GM21423 (cell line): ENCODE data around the gene DRD4.

Source experiments
- ATAC-seq: cut with Tn5 transposase; IDR thresholded peaks from one replicate; pipeline ENCODE4 v1.9.1; 2021; ENCODE audit warnings: mild to moderate bottlenecking, moderate library complexity; ENCODE audit not compliant: unreplicated experiment

DRD4 gene

GRCh38 chr11:636511-637332, at the start of gene DRD4:
TSS of gene DRD4 (plus strand) at chr11:637269. CDS start at chr11:637305, 36 bp downstream.
- no peak for ATAC-seq

GRCh38 chr11:587546-587945, 49.5 kb upstream of the DRD4 start:
- no peak for ATAC-seq

GRCh38 chr11:587978-588380, 49.1 kb upstream of the DRD4 start:
- ATAC-seq = no peak

GRCh38 chr11:589798-590197, 47.3 kb upstream of the DRD4 start:
- no peak for ATAC-seq

GRCh38 chr11:590997-591396, 46.1 kb upstream of the DRD4 start:
- no peak for ATAC-seq

GRCh38 chr11:592501-592900, 44.6 kb upstream of the DRD4 start:
- ATAC-seq = no peak

DNA sequence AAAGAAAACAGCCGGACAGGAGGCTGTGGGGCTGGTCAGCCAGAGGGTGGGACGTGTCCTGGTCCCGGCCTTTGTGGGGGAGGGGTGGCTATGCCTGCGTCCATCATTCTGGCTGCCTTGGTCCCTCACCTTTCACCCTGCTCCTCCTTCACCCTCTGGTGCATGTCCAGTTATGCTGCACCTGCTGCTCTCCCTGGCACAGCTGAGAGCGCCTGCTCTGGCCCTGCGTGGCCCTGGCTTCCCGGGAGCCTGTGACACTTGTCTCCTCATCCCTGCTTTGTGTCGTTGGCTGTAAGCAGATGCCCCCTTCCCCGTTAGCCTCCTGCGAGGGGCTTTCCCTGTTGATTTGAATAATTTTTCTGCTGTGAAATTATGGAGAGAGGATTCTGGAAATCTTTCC, 44.2 kb upstream of the DRD4 start:
- no peak for ATAC-seq

GRCh38 chr11:593347-593746, 43.7 kb upstream of the DRD4 start:
- ATAC-seq = no peak

GRCh38 chr11:595400-595799, 41.7 kb upstream of the DRD4 start:
- no peak for ATAC-seq

DNA sequence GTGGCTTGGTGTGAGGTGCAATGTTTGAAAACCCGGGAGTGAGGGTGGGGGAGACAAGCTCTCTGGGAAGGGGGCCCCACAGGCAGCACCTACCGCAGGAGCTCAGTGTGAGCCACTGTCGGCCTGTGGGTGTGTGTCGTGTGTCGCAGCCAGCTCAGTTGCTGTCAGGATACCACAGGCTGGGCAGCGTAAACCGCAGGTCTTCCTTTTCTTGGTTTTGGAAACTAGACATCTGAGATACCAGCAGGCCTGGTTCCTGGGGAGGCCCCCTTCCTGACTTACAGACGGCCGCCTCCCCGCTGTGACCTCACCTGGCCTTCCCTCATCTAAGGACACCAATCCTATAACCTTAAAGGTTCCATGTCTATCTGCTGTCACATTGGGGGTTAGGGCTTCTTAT, 40.7 kb upstream of the DRD4 start:
- ATAC-seq = no peak

DNA sequence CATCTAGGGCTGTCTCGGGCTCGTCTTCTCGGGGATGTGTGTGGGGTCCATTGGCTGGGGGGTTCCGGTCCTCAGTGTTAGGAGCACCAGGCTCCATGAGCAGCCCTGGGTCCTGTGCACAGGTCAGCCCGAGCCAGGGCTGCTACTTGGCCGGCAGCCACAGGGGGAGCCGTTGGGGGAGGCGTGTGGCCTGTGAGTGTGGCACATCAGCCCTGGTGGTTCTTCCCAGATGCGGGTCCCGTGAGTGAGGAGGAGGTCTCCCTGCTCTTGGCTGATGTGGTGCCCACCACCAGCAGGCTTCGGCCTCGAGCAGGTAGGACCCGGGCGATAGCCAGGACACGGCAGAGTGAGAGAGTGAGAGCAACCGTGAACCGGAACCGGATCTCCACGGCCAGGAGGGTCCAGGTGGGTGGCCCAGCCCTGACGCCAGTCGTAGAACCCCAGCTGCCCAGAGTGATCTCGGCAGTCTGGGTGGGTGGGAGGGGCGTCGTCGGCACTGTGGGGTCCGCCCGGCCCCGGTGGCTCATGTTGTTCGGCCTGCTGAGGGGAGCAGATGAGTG, 39.8 kb upstream of the DRD4 start:
- no peak for ATAC-seq

- ATAC-seq = no peak
These were observed 38.9 kb upstream of the DRD4 start for GRCh38 chr11:598005-598680.

- no peak for ATAC-seq
These were observed 35.4 kb upstream of the DRD4 start for GRCh38 chr11:601573-602245.

- ATAC-seq = no peak
These were observed 33.9 kb upstream of the DRD4 start for GRCh38 chr11:603154-603553.

DNA sequence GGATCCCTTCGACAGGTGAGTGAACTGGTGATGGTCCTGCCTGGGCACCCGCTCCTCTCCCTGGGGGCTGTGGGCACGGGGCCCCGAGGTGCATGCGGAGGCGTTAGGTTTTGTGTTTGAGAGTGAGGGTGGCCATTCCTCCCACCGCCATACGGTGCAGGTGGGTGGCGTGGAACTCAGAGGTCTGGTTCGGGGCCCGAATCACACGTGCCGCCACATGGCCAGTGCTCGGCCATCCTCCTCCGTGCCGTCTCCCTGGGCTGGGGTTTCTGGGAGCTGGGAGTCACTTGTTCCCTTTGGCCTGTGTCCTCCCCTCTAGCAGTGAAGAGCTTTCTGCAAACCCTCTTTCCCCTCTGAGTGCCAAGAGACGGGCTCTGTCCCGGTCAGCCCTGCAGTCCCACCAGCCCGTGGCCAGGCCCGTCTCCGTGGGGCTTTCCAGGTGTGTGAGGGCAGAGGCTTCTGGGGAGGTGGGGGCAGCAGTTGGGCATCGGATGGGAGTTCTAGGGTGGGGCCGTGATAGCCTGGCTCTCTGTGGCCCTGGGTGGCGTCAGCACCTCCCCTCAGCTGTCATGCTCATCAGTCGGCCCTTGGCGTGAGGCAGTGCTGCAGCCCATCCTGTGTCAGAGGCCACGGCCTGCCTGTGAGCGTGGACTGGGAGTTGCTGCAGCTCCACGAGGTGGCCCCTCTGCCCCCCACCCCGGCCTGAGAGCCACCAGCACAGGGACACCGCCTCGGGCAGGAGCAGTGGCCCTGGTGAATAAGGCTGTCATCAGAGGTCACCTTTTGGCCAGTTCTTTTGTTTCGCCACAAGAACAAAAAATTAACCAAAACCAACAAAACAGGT, 31.6 kb upstream of the DRD4 start:
- no peak for ATAC-seq

DNA sequence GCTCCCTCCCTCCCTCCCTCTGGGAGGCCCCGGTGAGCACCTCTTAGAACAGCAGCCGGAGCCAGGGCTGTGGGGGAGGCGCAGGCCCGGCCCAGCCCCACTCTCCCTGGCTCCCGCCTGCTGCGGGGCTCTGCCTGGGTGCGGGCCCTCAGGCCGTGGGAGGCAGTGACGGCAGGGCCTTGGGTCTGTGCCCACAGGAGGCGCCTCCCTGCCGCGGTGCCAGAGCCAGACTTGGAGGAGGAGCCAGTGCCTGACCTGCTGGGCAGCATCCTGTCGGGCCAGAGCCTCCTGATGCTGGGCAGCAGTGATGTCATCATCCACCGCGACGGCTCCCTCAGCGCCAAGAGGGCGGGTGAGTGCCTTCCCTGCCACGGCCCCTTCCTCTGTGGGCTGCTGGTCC, 30.8 kb upstream of the DRD4 start:
- ATAC-seq = no peak

DNA sequence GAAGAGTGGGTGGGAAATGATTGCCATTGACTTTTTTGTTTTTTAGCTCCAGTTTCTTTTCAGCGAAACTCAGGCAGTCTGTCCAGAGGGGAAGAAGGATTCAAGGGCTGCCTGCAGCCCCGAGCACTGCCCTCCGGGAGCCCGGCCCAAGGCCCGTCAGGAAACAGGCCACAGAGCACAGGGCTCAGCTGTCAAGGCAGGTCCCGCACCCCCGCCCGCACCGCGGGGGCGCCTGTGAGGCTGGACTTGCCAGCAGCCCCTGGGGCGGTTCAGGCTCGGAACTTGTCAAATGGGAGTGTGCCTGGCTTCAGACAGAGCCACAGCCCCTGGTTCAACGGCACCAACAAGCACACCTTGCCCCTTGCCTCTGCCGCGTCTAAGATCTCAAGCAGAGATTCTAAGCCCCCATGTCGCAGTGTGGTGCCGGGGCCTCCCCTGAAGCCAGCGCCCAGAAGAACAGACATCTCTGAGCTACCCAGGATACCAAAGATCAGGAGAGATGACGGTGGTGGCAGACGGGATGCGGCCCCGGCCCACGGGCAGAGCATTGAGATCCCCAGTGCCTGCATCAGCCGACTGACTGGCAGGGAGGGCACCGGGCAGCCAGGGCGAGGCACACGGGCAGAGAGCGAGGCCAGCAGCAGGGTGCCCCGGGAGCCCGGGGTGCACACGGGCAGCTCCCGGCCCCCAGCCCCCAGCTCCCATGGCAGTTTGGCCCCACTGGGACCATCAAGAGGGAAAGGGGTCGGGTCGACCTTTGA, 29.9 kb upstream of the DRD4 start:
- no peak for ATAC-seq

- ATAC-seq = no peak
These were observed 29.0 kb upstream of the DRD4 start for GRCh38 chr11:607971-608659.

DNA sequence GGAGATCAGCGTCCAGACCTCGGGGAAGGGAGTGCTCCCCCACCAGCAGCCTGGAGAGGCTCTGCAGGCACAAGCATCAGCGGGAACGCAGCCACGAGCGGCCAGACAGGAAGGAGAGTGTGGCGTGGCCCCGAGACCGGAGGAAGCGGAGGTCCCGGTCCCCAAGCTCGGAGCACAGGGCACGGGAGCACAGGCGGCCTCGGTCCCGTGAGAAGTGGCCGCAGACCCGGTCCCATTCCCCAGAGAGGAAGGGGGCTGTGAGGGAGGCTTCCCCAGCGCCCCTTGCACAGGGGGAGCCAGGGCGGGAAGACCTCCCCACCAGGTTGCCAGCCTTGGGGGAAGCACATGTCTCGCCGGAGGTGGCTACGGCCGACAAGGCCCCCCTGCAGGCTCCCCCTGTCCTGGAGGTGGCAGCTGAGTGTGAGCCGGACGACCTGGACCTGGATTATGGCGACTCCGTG, 28.2 kb upstream of the DRD4 start:
- no peak for ATAC-seq
